GM12892 (cell line): ENCODE measurements around the gene IRS2.

ENCODE experiments used
- DNase-seq: peaks from one replicate; pipeline ENCODE4 v3.0.0; 2011; ENCODE audit not compliant: insufficient read length
- FAIRE-seq: peaks from 2 replicates; lab custom pipeline; 2011; peaks lifted over from hg19 to GRCh38; lab: Jason Lieb, UNC
- POLR2A ChIP-seq: IDR thresholded peaks from 2 replicates; pipeline ENCODE4 v1.6.1; 2011; ENCODE audit warnings: low read depth, low read length, control low read depth
- POLR2AphosphoS5 ChIP-seq: IDR thresholded peaks from 2 replicates; pipeline ENCODE4 v1.6.1; 2011; ENCODE audit warnings: low read depth, low read length, control low read depth
- TAF1 ChIP-seq: IDR thresholded peaks from 2 replicates; pipeline ENCODE4 v1.6.1; 2011; ENCODE audit warnings: low read depth, mild to moderate bottlenecking, control low read depth, low read length, borderline replicate concordance

Gene IRS2

DNA sequence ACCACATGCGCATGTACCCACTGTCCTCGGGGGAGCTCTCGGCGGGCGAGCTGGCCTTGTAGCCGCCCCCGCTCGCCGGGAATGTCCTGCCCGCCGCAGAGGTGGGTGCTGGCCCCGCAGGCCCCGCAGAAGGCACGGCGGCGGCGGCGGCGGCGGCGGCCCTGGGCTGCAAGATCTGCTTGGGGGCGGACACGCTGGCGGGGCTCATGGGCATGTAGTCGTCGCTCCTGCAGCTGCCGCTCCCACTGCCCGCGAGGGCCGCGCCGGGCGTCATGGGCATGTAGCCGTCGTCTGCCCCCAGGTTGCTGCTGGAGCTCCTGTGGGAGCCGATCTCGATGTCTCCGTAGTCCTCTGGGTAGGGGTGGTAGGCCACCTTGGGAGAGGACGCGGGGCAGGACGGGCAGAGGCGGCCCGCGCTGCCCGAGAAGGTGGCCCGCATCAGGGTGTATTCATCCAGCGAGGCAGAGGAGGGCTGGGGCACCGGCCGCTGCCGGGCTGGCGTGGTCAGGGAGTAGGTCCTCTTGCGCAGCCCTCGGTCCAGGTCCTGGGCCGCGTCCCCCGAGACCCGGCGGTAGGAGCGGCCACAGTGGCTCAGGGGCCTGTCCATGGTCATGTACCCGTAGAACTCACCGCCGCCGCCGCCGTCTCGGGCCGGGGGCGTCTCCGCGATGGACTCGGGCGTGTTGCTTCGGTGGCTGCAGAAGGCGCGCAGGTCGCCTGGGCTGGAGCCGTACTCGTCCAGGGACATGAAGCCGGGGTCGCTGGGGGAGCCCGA, 2.4 kb downstream of the IRS2 start:
- TF ChIP-seq POLR2A (no peak), TAF1 (no peak), POLR2AphosphoS5 (no peak)
- DNase-seq (no peak), FAIRE-seq (no peak)

DNA sequence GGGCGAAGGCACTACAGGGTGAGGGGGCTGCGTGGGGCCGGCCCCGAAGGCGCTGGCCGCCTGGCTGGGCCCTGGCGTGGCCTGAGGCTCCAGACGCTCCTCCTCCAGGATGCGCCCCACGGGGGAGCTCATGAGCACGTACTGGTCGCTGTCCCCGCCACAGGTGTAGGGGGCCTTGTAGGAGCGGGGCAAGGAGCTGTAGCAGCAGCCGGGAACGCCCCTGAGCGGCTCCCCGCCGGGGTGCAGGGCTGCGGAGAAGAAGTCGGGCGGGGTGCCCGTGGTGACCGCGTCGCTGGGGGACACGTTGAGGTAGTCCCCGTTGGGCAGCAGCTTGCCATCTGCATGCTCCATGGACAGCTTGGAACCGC, 3.0 kb downstream of the IRS2 start:
- FAIRE-seq (no peak), DNase-seq (no peak)
- TF ChIP-seq POLR2AphosphoS5 (no peak), TAF1 (no peak), POLR2A (no peak)

DNA sequence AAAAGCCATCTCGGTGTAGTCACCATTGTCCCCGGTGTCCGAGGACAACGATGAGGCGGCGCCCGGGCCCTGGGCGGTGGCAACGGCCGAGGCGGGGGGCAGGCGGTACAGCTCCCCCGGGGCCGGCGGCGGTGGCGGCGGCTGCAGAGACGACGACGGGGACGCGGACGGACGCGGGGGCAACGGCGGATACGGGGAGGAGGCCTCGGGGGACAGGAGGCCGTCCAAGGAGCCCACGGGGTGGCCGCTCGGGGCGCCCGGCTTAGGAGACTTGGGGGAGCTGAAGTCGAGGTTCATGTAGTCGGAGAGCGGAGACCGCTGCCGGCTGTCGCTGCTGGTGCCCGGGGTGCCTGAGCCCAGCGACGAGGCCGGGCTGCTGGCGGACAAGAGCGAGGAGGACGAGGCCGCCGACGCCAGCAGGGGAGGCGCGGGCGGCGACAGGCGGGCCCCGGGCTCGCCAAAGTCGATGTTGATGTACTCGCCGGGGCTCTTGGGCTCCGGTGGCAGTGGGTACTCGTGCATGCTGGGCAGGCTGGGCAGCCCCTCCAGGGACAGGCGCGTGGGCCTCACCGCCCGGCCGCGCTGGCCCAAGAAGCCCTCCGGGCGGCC, 3.5 kb downstream of the IRS2 start:
- FAIRE-seq = no peak
- TF ChIP-seq POLR2AphosphoS5 (no peak), POLR2A (no peak)
- no peak for DNase-seq

DNA sequence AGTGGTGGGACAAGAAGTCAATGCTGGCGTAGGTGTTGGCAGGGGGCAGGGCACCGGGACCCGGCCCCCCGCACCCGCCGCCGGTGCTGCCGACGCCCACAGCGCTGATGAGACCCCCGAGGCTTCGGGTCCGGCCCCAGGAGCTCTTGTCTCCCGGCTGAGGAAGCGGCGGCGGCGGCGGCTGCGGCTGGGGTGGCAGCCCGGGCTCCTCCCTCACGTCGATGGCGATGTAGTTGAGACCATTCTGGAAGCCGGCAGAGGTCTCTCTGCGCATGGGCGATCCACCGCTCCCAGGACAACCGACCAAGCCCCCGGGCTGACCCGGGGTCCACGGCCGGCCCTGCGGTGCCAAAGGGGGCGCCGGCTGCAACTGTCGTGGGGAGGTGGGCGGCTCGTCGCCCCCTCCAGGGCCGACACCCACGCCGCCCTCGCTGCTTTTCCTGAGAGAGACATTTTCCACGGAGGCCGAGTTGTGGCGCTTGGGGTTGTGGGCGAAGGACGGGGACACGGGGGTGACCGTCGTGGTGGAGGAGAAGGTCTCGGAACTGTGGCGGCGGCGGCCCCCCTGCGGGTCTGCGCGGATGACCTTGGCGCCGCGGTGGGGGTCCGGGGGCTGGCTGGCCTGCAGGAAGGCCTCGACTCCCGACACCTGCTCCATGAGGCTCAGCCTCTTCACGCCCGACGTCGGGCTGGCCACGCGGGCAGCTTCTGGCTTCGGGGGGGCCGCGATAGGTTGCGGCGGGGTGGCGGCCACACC, 4.1 kb downstream of the IRS2 start:
- no peak for FAIRE-seq
- TF ChIP-seq POLR2AphosphoS5 (no peak), TAF1 (no peak), POLR2A (no peak)
- no peak for DNase-seq

DNA sequence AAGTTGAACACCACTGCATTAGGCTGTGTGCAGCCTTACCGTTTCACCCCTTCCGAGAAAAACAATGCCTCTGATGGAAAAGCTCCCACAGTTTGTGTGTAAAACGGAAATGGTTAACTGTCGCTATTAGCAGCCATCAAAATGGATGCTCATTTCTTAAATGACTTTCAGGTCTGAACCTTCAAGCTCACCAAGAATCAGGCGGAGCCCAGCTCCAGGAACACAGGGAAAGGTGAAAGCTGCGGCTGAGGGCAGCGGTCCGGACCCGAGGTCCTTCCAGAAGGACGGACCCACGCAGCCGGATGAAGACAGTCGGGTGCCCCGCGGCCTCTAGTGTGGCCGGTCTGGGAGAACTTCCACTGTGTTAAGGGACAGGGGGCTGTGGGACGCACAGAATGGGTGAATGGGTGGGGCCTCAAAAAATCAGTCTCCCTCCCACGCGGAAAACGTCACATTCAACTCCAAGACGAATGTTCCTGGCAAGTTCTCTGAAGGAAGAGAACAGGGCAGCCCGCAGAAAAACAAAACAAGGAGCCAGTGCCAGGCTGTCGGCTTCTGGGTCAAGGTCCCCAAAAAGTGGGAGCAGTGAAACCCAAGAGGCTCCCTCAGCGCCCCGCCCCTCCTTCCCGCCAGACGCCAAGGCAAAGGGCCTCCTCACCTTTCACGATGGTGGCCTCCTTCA, 4.9 kb downstream of the IRS2 start:
- FAIRE-seq = no peak
- TF ChIP-seq POLR2AphosphoS5 (no peak), POLR2A (no peak), TAF1 (no peak)

DNA sequence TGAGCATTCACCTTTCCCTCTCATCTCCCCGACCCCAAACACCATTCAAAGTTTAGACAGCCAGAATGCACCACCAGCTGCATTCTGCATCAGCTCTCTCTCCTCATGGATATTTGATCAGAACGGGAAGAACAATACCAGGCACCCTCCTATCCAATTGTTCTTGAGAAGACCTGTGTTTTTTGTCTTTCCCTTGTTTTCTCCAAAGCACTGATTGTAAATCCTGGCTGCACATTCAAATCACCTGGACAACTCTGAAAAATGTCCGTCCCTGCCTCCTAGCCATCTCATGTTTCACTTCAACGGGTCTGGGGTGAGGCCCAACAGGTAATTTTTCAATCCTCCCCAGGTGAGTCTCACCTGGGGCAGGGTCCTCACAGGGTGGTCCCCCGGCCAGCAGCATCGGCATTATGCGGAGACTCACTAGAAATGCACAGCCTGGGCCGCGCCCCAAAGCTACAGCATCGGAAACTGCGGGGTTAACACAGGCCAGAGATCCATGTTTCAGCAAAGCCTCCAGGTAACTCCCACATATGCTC, 5.5 kb downstream of the IRS2 start:
- DNase-seq (no peak), FAIRE-seq (no peak)
- no peak for TF ChIP-seq POLR2A
- no peak for TF ChIP-seq POLR2AphosphoS5
- no peak for TF ChIP-seq TAF1

More for the DNA sequence above, 4.9 kb downstream of the IRS2 start:
- DNase-seq = no peak

DNA sequence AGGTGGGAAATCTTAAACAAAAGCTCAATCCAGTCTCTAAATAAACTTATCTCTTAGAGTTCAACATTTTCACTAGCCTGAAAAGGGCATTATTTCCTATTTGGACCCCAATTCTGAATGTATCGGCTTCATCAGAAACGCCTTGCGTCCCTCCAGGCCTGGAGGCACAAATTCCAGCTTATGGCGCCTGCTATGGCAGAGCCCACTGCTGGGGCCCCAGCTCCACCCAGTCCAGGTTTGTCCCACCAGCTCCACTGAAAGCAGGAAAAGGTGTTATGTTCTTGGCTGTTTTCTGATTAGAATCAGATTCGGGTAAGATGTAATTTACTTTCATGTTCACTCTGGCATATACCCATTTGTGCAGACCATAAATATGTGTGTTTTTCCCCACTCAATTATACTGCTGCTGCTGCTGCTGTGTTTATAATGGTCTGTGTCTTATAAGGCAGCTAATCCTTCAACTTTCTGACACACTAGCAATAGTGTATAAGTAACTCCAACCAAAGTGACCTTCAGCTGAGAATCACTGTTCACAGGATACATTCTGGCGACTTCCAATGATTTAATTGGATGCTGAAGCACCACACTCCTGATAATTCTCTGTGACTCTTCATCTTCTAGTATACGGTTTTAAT, 6.4 kb downstream of the IRS2 start:
- no peak for TF ChIP-seq POLR2A
- TF ChIP-seq POLR2AphosphoS5 = no peak
- TF ChIP-seq TAF1 = no peak
- no peak for DNase-seq
- no peak for FAIRE-seq

DNA sequence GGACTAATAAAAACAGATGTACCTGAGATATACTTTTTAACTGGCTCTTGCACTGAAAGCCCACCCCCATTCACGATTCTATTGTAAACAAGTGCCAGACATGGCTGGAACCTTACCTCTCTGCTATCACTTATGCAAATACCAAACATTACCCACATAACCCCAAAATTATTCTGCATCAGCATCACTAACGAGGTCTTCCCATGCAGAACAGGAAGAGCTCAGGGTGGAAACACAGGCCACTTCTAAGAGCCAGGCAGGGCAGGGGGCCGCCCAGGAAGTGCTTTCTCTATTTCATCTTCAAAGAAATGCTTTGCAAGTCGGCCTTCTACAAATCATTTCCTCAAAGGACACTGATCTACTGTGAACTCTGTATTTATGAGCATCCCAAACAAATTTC, 7.3 kb downstream of the IRS2 start:
- no peak for TF ChIP-seq POLR2A
- no peak for TF ChIP-seq TAF1
- no peak for TF ChIP-seq POLR2AphosphoS5
- DNase-seq (no peak), FAIRE-seq (no peak)

DNA sequence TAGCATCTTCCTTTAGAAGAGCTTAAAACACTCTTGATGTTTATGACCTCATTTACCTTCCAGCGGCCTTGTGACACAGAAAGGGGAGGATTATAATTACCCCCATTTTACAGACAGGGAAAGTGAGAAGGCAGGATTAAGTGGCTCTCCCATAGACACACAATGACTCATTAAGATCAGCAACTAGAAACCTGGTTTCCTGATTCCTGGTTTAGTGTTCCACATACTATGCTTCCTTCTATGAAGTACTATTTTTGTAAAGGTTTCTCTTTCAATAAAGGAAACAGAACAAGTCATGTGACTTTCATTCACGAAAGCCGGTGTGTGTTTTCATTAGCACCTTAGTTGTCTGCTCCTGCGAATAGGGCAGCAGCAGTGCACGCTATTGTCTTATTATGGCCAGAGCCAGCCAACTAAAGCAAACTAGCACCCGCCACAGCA, 8.3 kb downstream of the IRS2 start:
- no peak for FAIRE-seq
- no peak for TF ChIP-seq TAF1
- TF ChIP-seq POLR2AphosphoS5 = no peak
- no peak for TF ChIP-seq POLR2A

DNA sequence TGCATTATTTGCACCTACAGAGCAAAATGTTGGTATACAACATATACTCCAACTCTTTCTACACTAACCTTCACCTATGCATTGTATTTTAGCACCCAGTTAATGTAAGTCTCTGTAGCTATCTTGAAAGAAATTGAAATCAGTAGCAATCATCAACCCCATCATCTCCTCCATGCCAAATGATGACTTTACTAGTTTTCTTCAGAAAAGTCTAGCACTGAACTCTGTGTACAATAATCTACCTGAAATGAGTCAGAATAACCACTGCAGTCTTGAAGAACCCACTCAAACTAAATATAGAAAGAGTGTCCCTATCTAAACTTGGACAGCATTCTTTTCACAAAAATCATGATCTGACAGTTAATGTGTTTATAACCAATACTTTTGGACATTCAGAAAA, 9.8 kb downstream of the IRS2 start:
- TF ChIP-seq POLR2A (no peak), POLR2AphosphoS5 (no peak), TAF1 (no peak)
- DNase-seq (no peak), FAIRE-seq (no peak)

More for the DNA sequence above, 8.3 kb downstream of the IRS2 start:
- no peak for DNase-seq
